Activated T-cell treated with anti-CD3 and anti-CD28 coated beads, Interleukin-2, amount 50 U/mL, for 72 hours (primary cell): ENCODE measurements around the gene GMDS. TPM values are rescaled to one million over a fixed set of nuclear protein-coding genes. Genes with fewer than 3 reads are reported as not detected.

ENCODE experiments used
- ATAC-seq, 2 donors: fragments of 150-1000 bp; cut with Tn5 transposase; replicated peaks in 1 of 2; 2 replicates each; pipeline ENCODE4 v1.10.0; 2021; ENCODE audit warnings: moderate library complexity in 2 of 2, mild to moderate bottlenecking in 1 of 2
- DNase-seq, 2 donors: peaks; one replicate each; pipeline ENCODE4 v3.0.0; 2021 to 2022; ENCODE audit warnings: mixed read lengths in 1 of 2
- H3K27ac Mint-ChIP-seq: one replicate; pipeline ENCODE4 v1.8.0; 2022; ENCODE audit warnings: mild to moderate bottlenecking, moderate library complexity, mixed read lengths
- H3K27me3 Mint-ChIP-seq: one replicate; pipeline ENCODE4 v1.8.0; 2022; ENCODE audit warnings: low read depth, mixed read lengths
- H3K36me3 Mint-ChIP-seq, 2 donors: one replicate each; pipeline ENCODE4 v1.8.0; 2022; ENCODE audit warnings: mixed read lengths in 2 of 2, mild to moderate bottlenecking in 1 of 2; ENCODE audit not compliant: insufficient read depth in 2 of 2
- H3K4me1 Mint-ChIP-seq: one replicate; pipeline ENCODE4 v1.8.0; 2022; ENCODE audit warnings: low read depth, mixed read lengths
- H3K4me3 Mint-ChIP-seq, 2 donors: one replicate each; pipeline ENCODE4 v1.8.0; 2022; ENCODE audit warnings: mild to moderate bottlenecking in 2 of 2, mixed read lengths in 2 of 2, moderate library complexity in 2 of 2
- H3K9me3 Mint-ChIP-seq, 2 donors: one replicate each; pipeline ENCODE4 v1.8.0; 2022; ENCODE audit warnings: mixed read lengths in 2 of 2
- total RNA-seq, 2 donors: library from RNA; stranded (reverse); gene quantifications; one replicate each; pipeline ENCODE4 v1.2.3, GENCODE V29; 2022

The GMDS gene
- total RNA-seq, 2 donors from 2014 or later = 23.8 to 33.0 TPM

DNA sequence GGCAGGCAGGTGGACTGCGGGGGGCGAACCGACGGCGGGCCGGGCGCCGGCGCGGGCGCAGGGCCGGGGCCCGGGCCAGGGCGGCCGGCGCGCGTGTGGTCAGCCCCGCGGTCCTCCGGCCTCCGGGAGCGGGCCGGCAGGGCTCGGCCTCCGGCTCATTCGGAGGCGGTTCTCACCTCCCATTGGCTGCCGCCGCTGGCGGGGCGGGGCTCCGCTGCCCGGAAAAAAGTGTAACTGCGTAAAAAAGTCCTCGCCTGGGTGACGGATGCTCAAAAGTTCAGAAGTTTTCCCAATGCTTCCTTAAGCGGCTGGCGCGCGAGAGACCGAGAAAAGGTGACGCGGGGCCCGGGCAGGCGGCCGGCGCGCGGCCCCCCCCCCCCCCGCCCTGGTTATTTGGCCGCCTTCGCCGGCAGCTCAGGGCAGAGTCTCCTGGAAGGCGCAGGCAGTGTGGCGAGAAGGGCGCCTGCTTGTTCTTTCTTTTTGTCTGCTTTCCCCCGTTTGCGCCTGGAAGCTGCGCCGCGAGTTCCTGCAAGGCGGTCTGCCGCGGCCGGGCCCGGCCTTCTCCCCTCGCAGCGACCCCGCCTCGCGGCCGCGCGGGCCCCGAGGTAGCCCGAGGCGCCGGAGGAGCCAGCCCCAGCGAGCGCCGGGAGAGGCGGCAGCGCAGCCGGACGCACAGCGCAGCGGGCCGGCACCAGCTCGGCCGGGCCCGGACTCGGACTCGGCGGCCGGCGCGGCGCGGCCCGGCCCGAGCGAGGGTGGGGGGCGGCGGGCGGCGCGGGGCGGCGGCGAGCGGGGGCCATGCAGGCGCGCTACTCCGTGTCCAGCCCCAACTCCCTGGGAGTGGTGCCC lies 635.5 kb downstream of the GMDS start, which contains the start of gene FOXC1:
TSS of gene FOXC1 (plus strand) at position 268 of the 849 bp plus-strand sequence. CDS start at position 799, 531 bp downstream.
- Mint-ChIP-seq H3K27ac (peak within 1 kb of the TSS; percentile 68), H3K4me1 (peaks cover 51% of the 10 kb centered on the region)

GRCh38 chr6:1609041-1609647 lies 636.3 kb downstream of the GMDS start:
- peak in 1 of 2 donors; percentile 27 for DNase-seq
- peaks cover 51% of the 10 kb centered on the region for H3K4me1 Mint-ChIP-seq

More for the DNA sequence above, 635.5 kb downstream of the GMDS start, which contains the start of gene FOXC1:
- Mint-ChIP-seq H3K4me3 (peak within 1 kb of the TSS; percentile 83 to 86), H3K27me3 (peaks cover 56% of the 10 kb centered on the region), H3K36me3 (peaks cover 3 to 6% of the 10 kb centered on the region in 2 donors), H3K9me3 (no peaks in the 10 kb centered on the region)
- DNase-seq (peak; percentile 58 to 74), ATAC-seq (peak; percentile 47 to 64)

GRCh38 chr6:1608222-1609040 lies 637.0 kb downstream of the GMDS start:
- Mint-ChIP-seq H3K27ac (peak overlapping the region; percentile 9), H3K36me3 (peaks cover 3 to 6% of the 10 kb centered on the region in 2 donors), H3K4me3 (peak overlapping the region; percentile 74 to 76), H3K27me3 (peaks cover 59% of the 10 kb centered on the region), H3K9me3 (no peaks in the 10 kb centered on the region), H3K4me1 (peaks cover 51% of the 10 kb centered on the region)
- ATAC-seq = no peak
- DNase-seq = no peak

More at GRCh38 chr6:1609041-1609647, 636.3 kb downstream of the GMDS start:
- Mint-ChIP-seq H3K27ac (peak overlapping the region; percentile 68), H3K4me3 (peak overlapping the region; percentile 73 to 80), H3K36me3 (peaks cover 3 to 6% of the 10 kb centered on the region in 2 donors), H3K9me3 (no peaks in the 10 kb centered on the region), H3K27me3 (peaks cover 56% of the 10 kb centered on the region)
- peak; percentile 4 to 12 for ATAC-seq

DNA sequence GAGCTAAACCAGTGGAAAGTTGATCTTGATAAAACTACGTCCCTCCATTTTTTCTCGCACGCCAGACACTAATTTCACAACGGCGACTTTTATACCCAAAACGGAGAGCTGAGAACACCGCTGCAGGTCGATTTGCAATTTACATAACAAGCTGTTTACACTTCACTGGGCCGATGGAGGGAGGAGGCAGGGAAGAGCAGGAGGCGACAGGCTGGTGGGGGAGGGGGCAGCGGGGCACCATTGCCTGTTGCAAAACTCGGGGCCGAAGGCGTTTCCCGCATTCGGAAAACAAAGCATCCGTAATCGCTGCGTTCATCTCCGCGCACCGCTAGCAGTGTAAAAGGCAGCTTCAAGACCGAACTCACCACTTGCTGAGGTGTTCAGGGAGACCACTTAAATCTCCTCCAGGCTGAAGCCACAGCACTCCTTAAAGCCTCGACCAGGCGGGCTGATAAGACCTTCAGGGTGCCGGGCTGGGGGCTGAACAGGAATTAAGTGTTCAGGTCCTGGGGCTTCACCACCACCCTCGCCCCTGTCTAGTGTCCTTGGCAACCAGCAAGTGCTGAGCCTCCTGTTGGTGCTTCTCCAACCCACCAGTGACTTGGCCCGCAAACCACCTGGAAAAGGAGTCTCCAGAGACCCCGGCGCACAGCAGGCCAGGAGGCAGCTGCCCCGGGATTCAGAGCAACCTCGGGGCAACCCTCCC lies 637.7 kb downstream of the GMDS start:
- Mint-ChIP-seq H3K27ac (no peak overlapping the region), H3K4me1 (peaks cover 43% of the 10 kb centered on the region), H3K27me3 (peaks cover 59% of the 10 kb centered on the region)

DNA sequence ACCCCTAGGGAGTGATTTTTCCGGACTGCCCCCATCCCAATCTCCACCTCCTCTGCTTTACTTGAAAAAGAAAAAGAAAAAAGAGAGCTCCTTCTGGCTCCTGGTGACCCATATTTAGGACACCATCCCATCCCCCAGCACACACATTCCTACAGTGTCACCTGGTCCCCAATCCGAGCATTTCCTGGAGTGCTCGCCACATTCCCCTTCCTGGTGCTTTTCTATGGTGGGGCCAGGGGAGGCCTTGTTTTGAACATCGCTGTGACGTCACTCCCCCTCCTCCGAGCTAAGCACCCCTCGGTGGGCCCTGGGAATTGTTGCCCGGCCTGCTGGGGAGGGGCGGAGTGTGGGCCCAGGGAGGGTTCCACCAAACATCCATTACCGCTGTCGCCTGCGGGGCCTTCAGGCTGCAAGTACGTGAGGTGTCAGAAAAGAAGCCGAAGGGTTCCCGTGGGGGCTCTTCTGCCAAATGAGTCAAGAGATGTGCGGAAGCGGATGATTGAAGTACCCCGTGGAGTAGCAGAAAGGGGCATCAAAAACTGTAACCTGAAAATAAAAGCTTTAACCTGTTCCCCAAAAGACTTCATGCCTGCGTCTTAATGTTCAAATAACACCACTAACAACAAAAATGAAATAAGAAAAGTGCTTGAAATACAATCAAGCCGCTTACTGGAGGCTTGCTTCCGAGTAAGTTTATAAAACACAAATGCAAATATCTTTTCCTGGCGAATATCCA lies 638.5 kb downstream of the GMDS start:
- DNase-seq (no peak), ATAC-seq (no peak)
- Mint-ChIP-seq H3K36me3 (peaks cover 3 to 5% of the 10 kb centered on the region in 2 donors), H3K27me3 (peaks cover 59% of the 10 kb centered on the region), H3K4me1 (peaks cover 36% of the 10 kb centered on the region), H3K9me3 (no peaks in the 10 kb centered on the region), H3K4me3 (peak overlapping the region; percentile 74 to 76), H3K27ac (no peak overlapping the region)

More for the DNA sequence above, 637.7 kb downstream of the GMDS start:
- Mint-ChIP-seq H3K36me3 (peaks cover 3 to 6% of the 10 kb centered on the region in 2 donors), H3K9me3 (no peaks in the 10 kb centered on the region), H3K4me3 (peak overlapping the region; percentile 74 to 76)
- ATAC-seq = no peak
- DNase-seq = no peak

DNA sequence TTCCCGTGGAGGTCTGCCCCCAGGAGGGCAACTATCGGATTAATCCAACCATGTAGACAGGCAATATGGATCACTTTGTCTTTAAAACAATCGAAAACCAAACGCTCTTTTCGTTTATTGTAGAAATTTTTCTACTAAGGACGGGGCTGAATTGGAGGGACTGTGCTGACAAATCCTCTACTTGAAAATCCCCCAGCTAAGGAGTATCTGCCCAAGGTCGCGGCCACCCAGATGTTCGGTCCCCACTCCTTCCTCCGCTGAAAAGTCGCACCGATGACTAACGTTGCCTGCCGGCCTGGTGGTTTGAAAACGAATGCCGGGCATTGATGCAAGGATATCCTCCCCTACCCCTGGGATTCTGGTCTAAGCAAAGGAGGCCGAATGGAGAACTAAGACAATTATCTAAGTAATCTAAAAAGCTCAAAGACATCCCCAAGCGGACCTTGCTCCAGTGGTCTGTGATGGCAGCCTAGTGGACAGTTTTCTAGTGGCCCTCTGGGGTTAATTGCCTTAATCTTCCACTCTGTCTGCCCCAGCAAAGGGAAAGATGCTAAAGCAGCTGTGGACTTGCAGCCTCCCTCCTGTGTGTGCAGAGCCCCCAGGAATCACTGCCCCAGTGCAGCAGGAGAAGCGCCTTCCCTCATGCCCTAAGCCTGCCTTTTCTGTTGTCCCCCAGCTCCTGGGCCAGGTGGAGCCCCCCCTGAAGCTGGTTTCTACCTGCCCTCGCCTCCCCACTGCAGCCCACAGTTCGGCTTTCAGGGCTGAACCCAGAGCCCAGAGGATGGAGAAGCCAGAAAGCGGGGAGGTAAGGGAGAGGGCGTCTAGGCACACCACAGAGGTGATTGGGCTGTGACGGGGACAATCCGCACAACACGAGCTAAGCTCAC lies 639.3 kb downstream of the GMDS start:
- Mint-ChIP-seq H3K27me3 (peaks cover 62% of the 10 kb centered on the region), H3K36me3 (peaks cover 3% of the 10 kb centered on the region in 2 donors), H3K4me3 (peak overlapping the region; percentile 74 to 76), H3K4me1 (peaks cover 34% of the 10 kb centered on the region), H3K27ac (no peak overlapping the region), H3K9me3 (no peaks in the 10 kb centered on the region)
- DNase-seq = no peak
- ATAC-seq = no peak

- Mint-ChIP-seq H3K36me3 (peaks cover 0 to 3% of the 10 kb centered on the region in 2 donors), H3K27me3 (peaks cover 71% of the 10 kb centered on the region), H3K4me1 (peaks cover 34% of the 10 kb centered on the region), H3K27ac (no peak overlapping the region), H3K9me3 (no peaks in the 10 kb centered on the region), H3K4me3 (peak overlapping the region; percentile 32 to 74)
- ATAC-seq (peak in 1 of 2 donors; percentile 0), DNase-seq (no peak)
Measured at GRCh38 chr6:1605004-1605892, 640.2 kb downstream of the GMDS start.

- Mint-ChIP-seq H3K4me3 (peak overlapping the region; percentile 10 to 27), H3K27me3 (peaks cover 80% of the 10 kb centered on the region), H3K36me3 (peaks cover 0 to 3% of the 10 kb centered on the region in 2 donors), H3K4me1 (peaks cover 34% of the 10 kb centered on the region), H3K9me3 (no peaks in the 10 kb centered on the region), H3K27ac (no peak overlapping the region)
- ATAC-seq = peak; percentile 84 to 85
- DNase-seq = peak; percentile 74 to 84
Measured at GRCh38 chr6:1604158-1605003, 641.0 kb downstream of the GMDS start.

DNA sequence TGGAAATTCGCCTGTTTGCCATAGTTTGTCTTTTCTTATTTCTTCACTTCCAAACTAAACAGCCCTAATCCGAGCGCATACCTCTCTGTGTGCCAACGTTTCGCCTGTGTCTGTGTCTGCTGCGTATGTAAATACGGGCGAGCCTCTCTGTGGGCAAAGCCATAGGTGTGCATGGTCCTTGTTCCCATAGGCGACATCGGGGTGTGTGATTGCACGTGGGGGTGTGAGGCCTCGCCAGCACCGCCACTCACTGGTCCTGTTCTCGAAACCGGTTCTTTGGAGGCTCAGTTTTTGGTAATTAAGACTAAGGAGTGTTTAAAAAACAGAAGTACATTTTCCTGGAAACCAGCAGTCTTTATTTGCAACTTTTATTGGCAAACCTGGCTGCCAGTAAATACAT lies 641.7 kb downstream of the GMDS start:
- Mint-ChIP-seq H3K36me3 (peaks cover 0 to 3% of the 10 kb centered on the region in 2 donors), H3K27me3 (peaks cover 80% of the 10 kb centered on the region), H3K9me3 (no peaks in the 10 kb centered on the region), H3K4me1 (peaks cover 33% of the 10 kb centered on the region), H3K4me3 (peak overlapping the region in 1 of 2 donors; percentile 27), H3K27ac (no peak overlapping the region)
- DNase-seq = no peak
- no peak for ATAC-seq
